D721Med (cell line): ENCODE results near the gene COX7B2.

Experiments
- DNase-seq: peaks from one replicate; pipeline ENCODE4 v3.0.0; 2011; ENCODE audit warnings: low spot score; ENCODE audit not compliant: insufficient read length
- FAIRE-seq: peaks from 2 replicates; lab custom pipeline; 2011; peaks lifted over from hg19 to GRCh38; lab: Jason Lieb, UNC
- TF ChIP-seq, protein P1 (sequence below): IDR thresholded peaks from 2 replicates; pipeline ENCODE4 v1.5.1; 2012; ENCODE audit warnings: mild to moderate bottlenecking, control low read depth; ENCODE audit not compliant: insufficient read depth; ENCODE audit errors: missing control alignments

The COX7B2 gene

DNA sequence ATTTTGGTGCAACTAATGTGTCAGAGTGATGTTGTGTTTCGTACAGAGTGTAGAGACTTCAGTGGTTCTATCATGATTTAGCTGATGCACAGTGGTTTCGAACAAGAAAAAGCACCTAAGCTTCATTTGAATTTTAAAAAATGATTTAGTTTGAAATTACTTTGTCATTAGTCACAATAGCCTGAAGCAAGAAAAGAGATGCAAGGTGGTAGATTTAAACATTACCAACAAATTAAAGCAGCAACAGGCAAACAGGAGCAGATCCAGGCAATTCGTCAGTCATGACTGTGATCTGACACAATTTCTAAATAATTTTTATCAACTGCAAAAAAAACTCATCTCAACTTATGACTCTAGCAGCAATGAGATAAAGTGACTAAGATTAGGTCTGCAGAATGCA is 24.6 kb upstream of the COX7B2 start:
- no peak for DNase-seq
- no peak for FAIRE-seq
- TF ChIP-seq, protein P1, sequence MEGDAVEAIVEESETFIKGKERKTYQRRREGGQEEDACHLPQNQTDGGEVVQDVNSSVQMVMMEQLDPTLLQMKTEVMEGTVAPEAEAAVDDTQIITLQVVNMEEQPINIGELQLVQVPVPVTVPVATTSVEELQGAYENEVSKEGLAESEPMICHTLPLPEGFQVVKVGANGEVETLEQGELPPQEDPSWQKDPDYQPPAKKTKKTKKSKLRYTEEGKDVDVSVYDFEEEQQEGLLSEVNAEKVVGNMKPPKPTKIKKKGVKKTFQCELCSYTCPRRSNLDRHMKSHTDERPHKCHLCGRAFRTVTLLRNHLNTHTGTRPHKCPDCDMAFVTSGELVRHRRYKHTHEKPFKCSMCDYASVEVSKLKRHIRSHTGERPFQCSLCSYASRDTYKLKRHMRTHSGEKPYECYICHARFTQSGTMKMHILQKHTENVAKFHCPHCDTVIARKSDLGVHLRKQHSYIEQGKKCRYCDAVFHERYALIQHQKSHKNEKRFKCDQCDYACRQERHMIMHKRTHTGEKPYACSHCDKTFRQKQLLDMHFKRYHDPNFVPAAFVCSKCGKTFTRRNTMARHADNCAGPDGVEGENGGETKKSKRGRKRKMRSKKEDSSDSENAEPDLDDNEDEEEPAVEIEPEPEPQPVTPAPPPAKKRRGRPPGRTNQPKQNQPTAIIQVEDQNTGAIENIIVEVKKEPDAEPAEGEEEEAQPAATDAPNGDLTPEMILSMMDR = no peak

DNA sequence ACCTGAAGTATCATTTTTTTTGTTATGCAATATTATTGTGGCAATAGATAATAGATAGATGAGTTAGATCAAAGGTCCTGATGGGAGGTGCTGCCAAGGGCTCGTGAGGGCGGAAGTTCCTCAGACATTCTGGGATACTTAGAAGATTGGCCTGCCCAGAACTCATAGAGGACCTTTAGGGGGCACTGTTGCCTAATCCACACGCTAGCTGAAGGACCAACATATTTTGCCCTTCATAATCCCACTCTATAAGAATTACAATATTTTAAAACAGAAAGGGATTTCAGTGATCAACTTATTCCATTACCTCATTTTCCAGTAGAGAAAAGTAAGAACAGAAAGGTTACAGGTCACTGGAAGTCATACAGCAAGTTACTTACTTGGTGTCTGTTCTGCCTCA is 22.9 kb upstream of the COX7B2 start:
- FAIRE-seq = no peak
- DNase-seq = no peak
- TF ChIP-seq, protein P1 = peak; percentile 50

DNA sequence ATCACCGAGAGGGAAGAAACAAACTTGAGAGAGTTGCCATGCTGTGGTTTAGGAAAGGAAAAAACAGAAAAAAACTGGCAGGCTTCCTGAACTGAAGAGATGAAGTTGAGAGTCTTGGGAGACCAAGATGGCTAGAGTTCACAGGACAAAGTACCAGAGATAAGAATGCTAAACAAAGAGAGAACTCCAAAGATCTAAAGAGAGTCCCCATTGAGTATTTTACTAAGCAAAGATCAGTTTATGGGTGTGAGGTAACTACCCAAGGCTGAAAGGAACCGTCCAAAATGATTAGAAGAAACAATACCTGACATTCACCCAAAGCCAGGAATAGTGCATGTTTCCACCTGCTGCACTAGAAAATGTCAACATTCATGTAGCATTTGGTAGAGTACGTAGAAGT is 21.8 kb upstream of the COX7B2 start:
- FAIRE-seq (no peak), DNase-seq (no peak)
- TF ChIP-seq, protein P1 = no peak

DNA sequence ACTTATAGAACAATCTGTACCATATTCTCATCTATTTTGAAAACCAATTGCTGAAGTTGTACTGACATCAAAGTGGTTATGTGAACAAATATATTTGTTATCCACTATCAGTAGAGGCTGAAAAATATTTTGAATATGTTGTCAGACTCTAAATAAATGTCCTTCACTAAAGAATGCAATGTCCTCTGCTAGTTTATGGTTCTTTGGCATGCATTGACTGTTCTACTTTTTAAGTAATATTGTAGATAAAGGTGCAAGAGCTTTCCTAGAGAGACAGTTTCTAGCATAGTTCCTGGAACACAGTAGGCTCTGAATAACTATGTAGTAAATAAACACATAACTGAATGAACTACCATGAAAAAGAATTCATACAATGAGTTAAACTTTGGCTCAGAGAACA is 18.2 kb upstream of the COX7B2 start:
- DNase-seq = no peak
- TF ChIP-seq, protein P1 = no peak
- no peak for FAIRE-seq

DNA sequence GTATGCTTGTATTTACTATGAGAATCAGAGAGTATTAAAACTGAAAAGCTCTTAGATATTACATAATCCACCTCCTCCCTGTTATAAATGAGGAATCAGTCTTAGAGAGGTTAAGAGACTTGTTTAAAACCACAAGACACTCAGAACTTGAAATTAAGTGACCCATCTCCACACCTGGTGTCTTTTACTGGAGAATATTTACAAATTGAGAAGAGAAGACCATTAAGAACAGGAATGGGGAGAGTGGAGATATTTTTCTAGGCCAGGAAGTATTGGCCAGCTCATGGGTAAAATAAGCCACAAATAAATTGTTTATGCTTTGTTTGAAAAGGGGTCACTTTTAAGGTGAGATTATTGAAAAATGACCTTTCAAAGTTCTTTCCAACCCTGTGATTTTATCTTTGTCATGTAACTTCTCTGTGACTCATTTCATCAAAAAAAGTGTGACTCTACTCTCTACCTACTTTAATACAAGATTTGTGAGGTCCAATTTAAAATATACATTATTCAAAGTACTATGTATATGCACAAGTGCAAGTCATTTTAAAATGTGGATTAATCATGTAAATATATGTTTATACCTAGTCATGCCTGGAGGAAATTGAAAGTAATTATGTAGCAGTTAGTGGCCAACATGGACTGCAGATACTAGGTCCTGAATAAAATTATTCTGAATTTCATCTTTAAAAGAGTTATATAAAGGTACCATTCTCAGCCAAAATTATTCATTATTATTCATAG is 15.9 kb upstream of the COX7B2 start:
- DNase-seq (no peak), FAIRE-seq (no peak)
- TF ChIP-seq, protein P1 = no peak

DNA sequence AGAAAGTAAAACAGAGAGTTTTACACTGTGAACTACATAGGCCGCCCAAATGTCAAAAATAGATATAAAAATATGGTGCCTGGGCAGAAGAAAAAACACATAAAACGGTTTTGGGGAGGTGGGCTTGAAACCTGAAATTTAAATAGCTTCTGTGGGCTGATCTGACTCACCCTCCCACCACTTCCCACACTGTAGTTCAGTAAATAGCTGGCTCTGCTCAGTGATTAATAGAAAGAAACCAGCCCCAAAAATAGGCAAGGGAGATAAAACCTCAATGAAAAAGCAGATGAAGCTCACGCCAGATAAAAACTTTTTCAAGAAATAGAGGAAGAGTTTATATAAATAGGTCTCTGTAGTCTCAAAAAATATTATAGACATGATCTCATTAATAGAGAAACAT is 13.2 kb upstream of the COX7B2 start:
- FAIRE-seq (no peak), DNase-seq (no peak)
- TF ChIP-seq, protein P1 = no peak

DNA sequence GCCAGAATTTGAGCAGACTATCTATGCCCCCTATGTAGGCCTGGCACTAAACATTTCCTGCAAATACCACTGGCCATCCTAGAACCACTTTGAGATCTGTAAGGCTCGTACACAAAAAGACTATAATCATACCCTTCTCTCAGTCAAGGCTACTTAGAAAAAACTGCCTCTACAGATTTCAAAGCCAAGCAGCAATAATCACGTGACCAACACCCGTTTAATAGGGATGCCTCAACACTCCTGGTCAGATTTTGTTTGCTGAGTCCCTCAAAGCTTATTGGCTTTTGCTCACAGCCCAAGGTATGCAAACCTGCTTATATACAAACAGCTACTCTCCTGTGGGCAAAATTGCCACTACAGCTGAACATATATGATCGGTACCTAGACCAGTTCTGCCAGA is 897 bp downstream of the COX7B2 start:
- FAIRE-seq (no peak), DNase-seq (no peak)
- TF ChIP-seq, protein P1 = no peak
